Measurements from ENCODE around the gene INPP4B. TPM values are rescaled to one million over a fixed set of nuclear protein-coding genes. Genes with fewer than 3 reads are reported as not detected.

Gene INPP4B
- total RNA-seq, 4 donors from 2014 or later = 29.4 to 51.5 (median 35.3) TPM

DNA sequence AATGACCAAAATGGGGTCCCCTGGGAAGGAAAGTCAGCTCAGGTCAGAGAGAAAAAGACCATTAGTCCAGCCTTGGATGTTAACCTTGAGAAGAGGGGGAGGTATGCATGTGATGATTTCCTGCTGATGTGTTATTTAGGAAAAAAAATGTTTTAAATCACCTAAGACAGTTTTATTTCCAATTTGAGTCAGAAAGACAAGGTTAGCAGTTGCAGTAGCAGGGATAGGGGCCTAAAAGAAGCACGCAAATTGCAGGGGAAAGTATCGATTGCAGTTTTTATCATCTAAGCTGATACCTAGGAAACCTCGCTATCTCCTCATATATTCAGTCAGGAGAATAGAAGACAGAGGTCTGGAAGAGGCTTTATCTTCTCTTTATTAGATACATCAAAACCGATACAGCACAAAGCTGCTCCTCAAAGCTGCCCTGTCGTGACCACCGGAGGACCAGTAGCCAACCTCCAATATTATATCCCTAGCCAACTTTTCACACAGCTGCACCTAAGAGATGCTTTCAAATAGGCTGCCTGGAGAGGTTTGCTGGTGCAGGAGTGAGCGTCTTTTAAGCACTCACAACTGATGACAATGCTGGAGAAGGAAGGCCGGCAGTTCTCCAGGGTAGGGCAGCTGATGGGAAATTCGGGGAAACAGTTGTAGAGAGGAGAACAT lies 289.4 kb downstream of the INPP4B start:
- Histone ChIP-seq H3K4me3 (no peak overlapping the region), H3K27ac (no peak overlapping the region), H3K27me3 (no peaks in the 10 kb centered on the region), H3K36me3 (no peaks in the 10 kb centered on the region), H3K4me1 (no peaks in the 10 kb centered on the region), H3K9me3 (no peaks in the 10 kb centered on the region)
- DNase-seq = no peak
- intact Hi-C loops (cut with DNase I; ENCODE audit: low total_unique reads) = no loop called here
- TF ChIP-seq CTCF (IDR thresholded peaks at IDR 0.05) (no peak), POLR2A (IDR thresholded peaks at IDR 0.05) (no peak)

DNA sequence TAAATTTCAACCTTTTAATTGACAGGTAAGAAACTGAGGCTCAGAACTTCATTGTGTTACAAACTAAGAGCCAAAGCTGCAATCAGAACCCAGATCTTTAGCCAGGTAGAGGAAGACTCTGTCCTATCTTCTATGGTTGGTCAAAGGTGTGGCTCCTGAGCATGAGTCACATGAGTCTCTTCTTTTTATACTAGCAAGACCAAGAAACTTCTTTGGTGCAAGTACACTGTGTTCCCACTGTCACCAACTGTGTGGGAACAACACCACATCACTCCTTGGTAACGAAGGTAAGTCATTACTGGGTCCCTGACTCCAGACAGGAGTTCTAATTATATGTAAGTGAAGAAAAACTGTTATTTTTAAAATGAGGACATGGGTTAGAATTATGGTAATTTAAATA lies 290.1 kb downstream of the INPP4B start:
- Histone ChIP-seq H3K4me1 (no peaks in the 10 kb centered on the region), H3K4me3 (no peak overlapping the region), H3K36me3 (no peaks in the 10 kb centered on the region), H3K27me3 (no peaks in the 10 kb centered on the region), H3K27ac (no peak overlapping the region), H3K9me3 (no peaks in the 10 kb centered on the region)
- no peak for DNase-seq
- no peak for TF ChIP-seq POLR2A (IDR thresholded peaks at IDR 0.05)
- no peak for TF ChIP-seq CTCF (IDR thresholded peaks at IDR 0.05)
- intact Hi-C loops (cut with DNase I; ENCODE audit: low total_unique reads) = no loop called here

DNA sequence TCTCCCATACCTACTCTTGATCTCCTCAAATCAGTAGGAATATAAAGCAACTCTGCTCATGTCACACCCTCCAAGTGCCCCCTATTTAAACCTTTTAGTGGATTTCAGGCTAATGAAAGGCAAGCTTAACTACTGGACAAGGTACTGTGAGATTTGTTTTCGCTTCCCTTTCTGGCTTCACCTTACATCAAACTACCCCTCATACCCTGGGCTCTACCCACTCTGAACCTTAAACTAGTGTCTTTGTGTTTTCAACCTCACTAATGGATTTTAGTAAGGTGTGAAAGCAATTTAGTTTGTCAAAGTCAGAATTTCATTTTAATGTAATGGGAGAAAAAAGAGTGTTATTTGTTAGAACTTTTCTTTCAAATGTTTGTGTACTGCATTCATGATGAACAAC lies 291.7 kb downstream of the INPP4B start:
- H3K27me3 ChIP-seq = no peaks in the 10 kb centered on the region
- no peak overlapping the region for H3K27ac ChIP-seq
- no peaks in the 10 kb centered on the region for H3K4me1 ChIP-seq
- no peaks in the 10 kb centered on the region for H3K36me3 ChIP-seq
- H3K4me3 ChIP-seq = no peak overlapping the region
- TF ChIP-seq POLR2A (IDR thresholded peaks at IDR 0.05) (no peak), CTCF (IDR thresholded peaks at IDR 0.05) (no peak)
- DNase-seq = no peak
- intact Hi-C loops (cut with DNase I; ENCODE audit: low total_unique reads) = no loop called here
- no peaks in the 10 kb centered on the region for H3K9me3 ChIP-seq

GRCh38 chr4:142551517-142552305 lies 294.4 kb downstream of the INPP4B start:
- Histone ChIP-seq H3K4me3 (no peak overlapping the region), H3K9me3 (no peaks in the 10 kb centered on the region), H3K36me3 (no peaks in the 10 kb centered on the region), H3K4me1 (no peaks in the 10 kb centered on the region), H3K27ac (no peak overlapping the region), H3K27me3 (no peaks in the 10 kb centered on the region)
- intact Hi-C loops (cut with DNase I; ENCODE audit: low total_unique reads) = no loop called here
- DNase-seq = no peak
- no peak for TF ChIP-seq CTCF (IDR thresholded peaks at IDR 0.05)

- TF ChIP-seq POLR2A (IDR thresholded peaks at IDR 0.05) (no peak), CTCF (IDR thresholded peaks at IDR 0.05) (no peak)
- no peaks in the 10 kb centered on the region for H3K4me1 ChIP-seq
Measured at GRCh38 chr4:142550965-142551364, 295.1 kb downstream of the INPP4B start.

More at GRCh38 chr4:142550965-142551364, 295.1 kb downstream of the INPP4B start:
- Histone ChIP-seq H3K27ac (no peak overlapping the region), H3K27me3 (no peaks in the 10 kb centered on the region), H3K4me3 (no peak overlapping the region), H3K36me3 (no peaks in the 10 kb centered on the region), H3K9me3 (no peaks in the 10 kb centered on the region)
- intact Hi-C loops (cut with DNase I; ENCODE audit: low total_unique reads) = no loop called here
- DNase-seq = no peak

Measured in uterus (tissue), 4 donors.